ENCODE results near the gene COL13A1. TPM values are rescaled to one million over a fixed set of nuclear protein-coding genes. Genes with fewer than 3 reads are reported as not detected.

The COL13A1 gene
- total RNA-seq, 3 donors from 2014 or later (not counting 1 experiment from before 2014, with no cell fraction given) = 5.2 to 22.0 (median 10.3) TPM

DNA sequence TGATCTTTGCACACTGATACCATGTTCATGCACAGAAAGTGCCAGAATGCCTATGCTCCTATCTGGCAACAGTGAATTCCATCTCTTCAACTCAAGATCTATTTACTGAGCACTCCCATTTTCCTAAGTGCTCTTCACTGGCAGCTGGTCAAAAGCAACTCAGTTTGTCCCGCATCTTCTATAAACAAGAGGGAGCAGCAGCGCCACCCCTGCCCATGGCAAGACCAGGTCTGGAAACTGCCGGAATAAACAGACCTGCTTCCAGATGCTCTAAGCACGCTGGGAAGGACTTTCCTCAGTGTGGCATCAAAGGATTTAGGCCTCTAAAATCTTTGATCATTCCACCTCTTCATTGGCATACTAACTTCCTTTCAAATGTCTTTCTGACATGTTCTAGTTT lies 146.6 kb downstream of the COL13A1 start:
- DNase-seq = no peak
- no peak overlapping the region for H3K27ac ChIP-seq (ENCODE audit: low read length)
- no peak for ATAC-seq
- H3K4me3 ChIP-seq (ENCODE audit: low read length) = no peak overlapping the region
- Mint-ChIP-seq H3K27me3 (ENCODE audit: low read depth in 2 of 2) (no peaks in the 10 kb centered on the region), H3K36me3 (no peaks in the 10 kb centered on the region), H3K4me3 (no peak overlapping the region), H3K4me1 (no peaks in the 10 kb centered on the region), H3K27ac (no peak overlapping the region), H3K9me3 (no peaks in the 10 kb centered on the region)
- H3K9me3 ChIP-seq (ENCODE audit: control insufficient read depth, insufficient read depth, low read length) = no peaks in the 10 kb centered on the region
- TF ChIP-seq, protein P1, sequence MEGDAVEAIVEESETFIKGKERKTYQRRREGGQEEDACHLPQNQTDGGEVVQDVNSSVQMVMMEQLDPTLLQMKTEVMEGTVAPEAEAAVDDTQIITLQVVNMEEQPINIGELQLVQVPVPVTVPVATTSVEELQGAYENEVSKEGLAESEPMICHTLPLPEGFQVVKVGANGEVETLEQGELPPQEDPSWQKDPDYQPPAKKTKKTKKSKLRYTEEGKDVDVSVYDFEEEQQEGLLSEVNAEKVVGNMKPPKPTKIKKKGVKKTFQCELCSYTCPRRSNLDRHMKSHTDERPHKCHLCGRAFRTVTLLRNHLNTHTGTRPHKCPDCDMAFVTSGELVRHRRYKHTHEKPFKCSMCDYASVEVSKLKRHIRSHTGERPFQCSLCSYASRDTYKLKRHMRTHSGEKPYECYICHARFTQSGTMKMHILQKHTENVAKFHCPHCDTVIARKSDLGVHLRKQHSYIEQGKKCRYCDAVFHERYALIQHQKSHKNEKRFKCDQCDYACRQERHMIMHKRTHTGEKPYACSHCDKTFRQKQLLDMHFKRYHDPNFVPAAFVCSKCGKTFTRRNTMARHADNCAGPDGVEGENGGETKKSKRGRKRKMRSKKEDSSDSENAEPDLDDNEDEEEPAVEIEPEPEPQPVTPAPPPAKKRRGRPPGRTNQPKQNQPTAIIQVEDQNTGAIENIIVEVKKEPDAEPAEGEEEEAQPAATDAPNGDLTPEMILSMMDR (IDR thresholded peaks at IDR 0.05) = no peak
- H3K27me3 ChIP-seq (ENCODE audit: control insufficient read depth, insufficient read depth, low read length) = no peaks in the 10 kb centered on the region
- no peaks in the 10 kb centered on the region for H3K4me1 ChIP-seq (ENCODE audit: control insufficient read depth, insufficient read depth, low read length)
- H3K36me3 ChIP-seq (ENCODE audit: control insufficient read depth, insufficient read depth, low read length) = no peaks in the 10 kb centered on the region
- WGBS (ENCODE audit: insufficient coverage) = 90% methylated on average over 4 of the region's 4 CpGs
- intact Hi-C loops (cut with micrococcal nuclease) = no loop called here

DNA sequence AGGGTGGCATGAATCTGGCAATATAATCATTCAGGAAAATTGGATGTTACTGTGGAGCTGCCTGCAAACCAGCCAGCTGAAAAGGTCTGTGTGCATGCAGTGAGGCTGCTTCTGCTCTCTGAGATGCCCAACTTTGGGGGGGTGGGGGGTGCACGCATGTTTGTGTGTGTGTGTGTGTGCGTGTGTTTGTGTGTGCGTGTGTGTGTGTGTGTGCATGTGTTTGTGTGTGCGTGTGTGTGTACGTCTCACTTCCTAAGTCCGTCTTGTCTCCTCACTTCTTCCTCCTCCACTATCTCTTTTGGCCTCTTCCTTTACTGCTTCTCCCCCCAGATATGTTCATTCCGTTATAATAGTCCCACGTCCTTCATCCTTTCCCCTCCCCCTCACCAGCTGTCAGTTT lies 148.1 kb downstream of the COL13A1 start:
- Mint-ChIP-seq H3K4me1 (no peaks in the 10 kb centered on the region), H3K27ac (no peak overlapping the region), H3K9me3 (no peaks in the 10 kb centered on the region), H3K27me3 (ENCODE audit: low read depth in 2 of 2) (no peaks in the 10 kb centered on the region), H3K4me3 (no peak overlapping the region), H3K36me3 (no peaks in the 10 kb centered on the region)
- H3K4me3 ChIP-seq (ENCODE audit: low read length) = no peak overlapping the region
- ATAC-seq (no peak), DNase-seq (no peak)
- no peaks in the 10 kb centered on the region for H3K4me1 ChIP-seq (ENCODE audit: control insufficient read depth, insufficient read depth, low read length)
- TF ChIP-seq, protein P1 (IDR thresholded peaks at IDR 0.05) = no peak
- H3K27me3 ChIP-seq (ENCODE audit: control insufficient read depth, insufficient read depth, low read length) = no peaks in the 10 kb centered on the region
- H3K9me3 ChIP-seq (ENCODE audit: control insufficient read depth, insufficient read depth, low read length) = no peaks in the 10 kb centered on the region
- H3K36me3 ChIP-seq (ENCODE audit: control insufficient read depth, insufficient read depth, low read length) = no peaks in the 10 kb centered on the region
- 81% methylated on average over 6 of the region's 8 CpGs for WGBS (ENCODE audit: insufficient coverage)
- no peak overlapping the region for H3K27ac ChIP-seq (ENCODE audit: low read length)
- intact Hi-C loops (cut with micrococcal nuclease) = no loop called here

DNA sequence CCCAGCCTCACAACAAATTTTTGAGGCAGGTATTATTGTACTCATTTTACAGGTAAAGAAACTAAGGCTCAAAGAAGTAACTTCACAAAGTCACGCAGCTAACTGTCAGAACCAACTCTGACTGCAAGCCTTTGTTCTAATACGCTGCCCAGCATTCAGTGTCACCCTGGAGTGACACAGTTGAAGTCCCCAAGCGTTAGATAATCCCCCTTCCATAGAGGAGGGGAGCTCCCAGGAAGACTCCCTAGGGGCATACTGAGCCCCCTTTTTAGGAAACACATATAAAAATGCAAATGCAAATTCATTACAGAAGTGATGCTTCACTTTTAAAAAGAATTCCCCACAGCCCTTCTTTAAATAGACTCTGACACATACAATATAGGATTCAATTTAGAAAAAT lies 150.0 kb downstream of the COL13A1 start:
- Histone ChIP-seq H3K9me3 (ENCODE audit: control insufficient read depth, insufficient read depth, low read length) (no peaks in the 10 kb centered on the region), H3K4me3 (ENCODE audit: low read length) (no peak overlapping the region), H3K27me3 (ENCODE audit: control insufficient read depth, insufficient read depth, low read length) (no peaks in the 10 kb centered on the region), H3K27ac (ENCODE audit: low read length) (no peak overlapping the region), H3K36me3 (ENCODE audit: control insufficient read depth, insufficient read depth, low read length) (no peaks in the 10 kb centered on the region), H3K4me1 (ENCODE audit: control insufficient read depth, insufficient read depth, low read length) (no peaks in the 10 kb centered on the region)
- Mint-ChIP-seq H3K9me3 (no peaks in the 10 kb centered on the region), H3K27ac (no peak overlapping the region), H3K4me1 (no peaks in the 10 kb centered on the region), H3K27me3 (ENCODE audit: low read depth in 2 of 2) (no peaks in the 10 kb centered on the region), H3K36me3 (no peaks in the 10 kb centered on the region), H3K4me3 (no peak overlapping the region)
- intact Hi-C loops (cut with micrococcal nuclease) = no loop called here
- ATAC-seq (no peak), DNase-seq (no peak)
- 76% methylated on average over 3 of the region's 3 CpGs for WGBS (ENCODE audit: insufficient coverage)
- TF ChIP-seq, protein P1 (IDR thresholded peaks at IDR 0.05) = no peak

DNA sequence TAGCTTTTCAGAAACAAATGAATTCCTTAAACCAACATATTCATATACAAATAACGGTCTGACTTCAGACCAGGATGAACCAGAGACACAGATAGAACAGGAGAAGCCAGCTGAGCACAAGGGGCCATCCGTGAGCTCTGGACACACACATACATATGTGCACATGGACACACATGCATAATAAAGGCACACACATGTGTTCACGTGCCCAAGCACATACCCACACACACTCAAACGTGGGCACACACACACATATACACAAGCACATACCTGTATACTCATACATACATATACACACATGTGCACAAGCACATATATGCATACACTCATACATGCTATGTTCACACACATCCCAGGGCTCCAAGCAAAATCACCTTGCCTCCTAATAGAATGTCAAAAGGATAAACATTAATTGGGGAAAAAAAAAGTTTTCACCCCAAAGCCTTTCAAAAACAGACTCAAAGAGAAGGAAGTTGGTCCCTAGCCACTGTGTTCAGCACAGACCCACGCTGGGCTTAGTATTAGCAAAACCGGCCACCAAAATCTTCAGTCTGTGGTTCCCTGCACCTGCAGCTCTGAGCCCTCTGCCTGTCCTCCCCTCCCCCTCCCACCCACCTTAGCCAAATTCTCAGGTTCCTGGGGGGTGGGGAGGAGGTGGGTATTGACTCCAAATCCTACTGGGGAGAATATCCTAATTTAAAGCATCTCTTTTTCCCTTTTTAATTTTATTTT lies 150.5 kb downstream of the COL13A1 start:
- H3K4me3 Mint-ChIP-seq = no peak overlapping the region
- Histone ChIP-seq H3K4me3 (ENCODE audit: low read length) (no peak overlapping the region), H3K36me3 (ENCODE audit: control insufficient read depth, insufficient read depth, low read length) (no peaks in the 10 kb centered on the region), H3K27me3 (ENCODE audit: control insufficient read depth, insufficient read depth, low read length) (no peaks in the 10 kb centered on the region), H3K9me3 (ENCODE audit: control insufficient read depth, insufficient read depth, low read length) (no peaks in the 10 kb centered on the region), H3K4me1 (ENCODE audit: control insufficient read depth, insufficient read depth, low read length) (no peaks in the 10 kb centered on the region), H3K27ac (ENCODE audit: low read length) (no peak overlapping the region)
- H3K27ac Mint-ChIP-seq = no peak overlapping the region
- 39% methylated on average over 6 of the region's 6 CpGs for WGBS (ENCODE audit: insufficient coverage)
- no peaks in the 10 kb centered on the region for H3K36me3 Mint-ChIP-seq
- intact Hi-C loops (cut with micrococcal nuclease) = no loop called here
- ATAC-seq (no peak), DNase-seq (no peak)
- no peaks in the 10 kb centered on the region for H3K4me1 Mint-ChIP-seq
- TF ChIP-seq, protein P1 (IDR thresholded peaks at IDR 0.05) = no peak
- no peaks in the 10 kb centered on the region for H3K9me3 Mint-ChIP-seq
- no peaks in the 10 kb centered on the region for H3K27me3 Mint-ChIP-seq (ENCODE audit: low read depth in 2 of 2)

Data from natural killer cell (primary cell).